ENCODE data around the gene SMIM21. TPM values are rescaled to one million over a fixed set of nuclear protein-coding genes. Genes with fewer than 3 reads are reported as not detected.

Gene SMIM21
- total RNA-seq, 1 donor from 2014 or later, result not detected

DNA sequence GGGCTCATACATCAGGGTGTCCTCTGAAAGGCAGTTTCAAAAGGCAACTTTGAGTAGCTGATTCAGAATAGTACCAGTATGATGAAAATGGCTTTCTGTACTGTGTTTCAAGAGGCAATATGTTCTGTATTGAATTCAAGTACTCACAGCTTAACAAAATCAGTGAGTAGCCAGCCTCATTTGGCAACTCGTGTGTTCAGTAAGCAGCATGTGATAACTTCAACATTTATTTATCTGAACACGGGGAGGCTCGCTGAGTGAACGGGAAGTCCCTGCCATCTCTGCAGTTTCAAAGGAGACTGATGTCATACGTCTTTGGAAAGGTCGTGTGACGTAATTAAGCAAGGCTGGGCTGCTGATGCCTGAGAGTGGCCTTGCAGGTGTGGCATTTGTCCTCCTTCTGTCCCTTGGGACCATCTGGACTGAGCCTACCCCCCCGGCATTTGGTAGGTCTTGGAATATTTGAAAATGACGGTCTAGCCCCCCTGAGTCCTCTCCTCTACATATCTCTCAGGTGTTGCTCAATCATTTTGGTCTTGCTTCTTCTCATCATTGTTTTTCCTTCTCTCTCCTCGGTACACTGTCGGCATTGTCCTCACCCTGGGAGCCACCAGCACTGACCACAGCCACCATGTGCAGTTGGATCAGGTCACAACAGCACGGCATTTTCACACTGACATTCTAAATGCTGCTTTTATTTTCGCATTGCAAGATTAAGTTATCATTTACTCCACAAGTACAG is 62.8 kb downstream of the SMIM21 start:
- no peak overlapping the region for H3K27ac Mint-ChIP-seq
- TF ChIP-seq, protein P1, sequence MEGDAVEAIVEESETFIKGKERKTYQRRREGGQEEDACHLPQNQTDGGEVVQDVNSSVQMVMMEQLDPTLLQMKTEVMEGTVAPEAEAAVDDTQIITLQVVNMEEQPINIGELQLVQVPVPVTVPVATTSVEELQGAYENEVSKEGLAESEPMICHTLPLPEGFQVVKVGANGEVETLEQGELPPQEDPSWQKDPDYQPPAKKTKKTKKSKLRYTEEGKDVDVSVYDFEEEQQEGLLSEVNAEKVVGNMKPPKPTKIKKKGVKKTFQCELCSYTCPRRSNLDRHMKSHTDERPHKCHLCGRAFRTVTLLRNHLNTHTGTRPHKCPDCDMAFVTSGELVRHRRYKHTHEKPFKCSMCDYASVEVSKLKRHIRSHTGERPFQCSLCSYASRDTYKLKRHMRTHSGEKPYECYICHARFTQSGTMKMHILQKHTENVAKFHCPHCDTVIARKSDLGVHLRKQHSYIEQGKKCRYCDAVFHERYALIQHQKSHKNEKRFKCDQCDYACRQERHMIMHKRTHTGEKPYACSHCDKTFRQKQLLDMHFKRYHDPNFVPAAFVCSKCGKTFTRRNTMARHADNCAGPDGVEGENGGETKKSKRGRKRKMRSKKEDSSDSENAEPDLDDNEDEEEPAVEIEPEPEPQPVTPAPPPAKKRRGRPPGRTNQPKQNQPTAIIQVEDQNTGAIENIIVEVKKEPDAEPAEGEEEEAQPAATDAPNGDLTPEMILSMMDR (IDR thresholded peaks at IDR 0.05; ENCODE audit: unreplicated experiment), result no peak
- DNase-seq (ENCODE audit: low spot score in 2 of 2, unreplicated experiment in 2 of 2), result no peak

DNA sequence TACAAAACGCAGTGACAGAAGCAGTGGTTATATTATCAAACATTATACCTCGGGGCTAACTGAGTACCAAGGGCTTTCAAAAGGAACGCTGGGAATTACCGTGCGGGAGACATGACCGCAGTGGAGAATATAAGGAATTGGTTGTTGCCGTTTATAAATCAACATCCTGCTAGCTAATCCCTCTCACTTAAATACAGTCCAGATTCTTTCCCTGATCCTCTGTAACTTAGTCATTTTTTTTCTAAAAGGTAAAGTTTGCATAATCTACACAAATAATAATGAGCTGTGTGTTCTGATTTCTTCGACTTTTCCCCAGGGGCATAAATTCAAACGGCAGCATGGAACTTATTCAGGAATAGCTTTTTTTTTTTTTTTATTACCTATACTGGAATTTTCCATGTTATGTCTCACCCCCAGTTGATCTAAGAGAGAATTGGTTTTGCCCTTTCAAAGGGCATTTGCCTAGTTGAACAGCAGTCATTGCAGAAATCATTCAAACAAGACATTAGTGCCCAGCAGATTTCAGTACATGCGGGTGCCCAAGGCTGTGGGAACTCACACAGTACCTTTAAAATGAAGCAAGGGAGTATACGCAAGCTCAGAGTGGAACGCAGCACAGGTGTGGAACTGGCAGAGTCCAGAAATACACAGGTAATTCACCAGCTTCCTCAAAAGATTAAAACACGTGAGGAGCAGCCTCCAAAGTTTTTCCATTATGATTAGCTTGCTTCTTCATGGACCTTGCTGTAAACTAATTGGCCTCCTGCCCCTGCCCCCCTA is 63.9 kb downstream of the SMIM21 start:
- H3K9me3 Mint-ChIP-seq, result peaks cover 6% of the 10 kb centered on the region
- no peaks in the 10 kb centered on the region for H3K36me3 Mint-ChIP-seq
- H3K4me1 Mint-ChIP-seq, result peaks cover 2% of the 10 kb centered on the region
- H3K4me3 Mint-ChIP-seq, result no peak overlapping the region
- H3K27ac Mint-ChIP-seq, result no peak overlapping the region
- H3K27me3 Mint-ChIP-seq (ENCODE audit: low read depth), result peaks cover 5% of the 10 kb centered on the region
- TF ChIP-seq, protein P1 (IDR thresholded peaks at IDR 0.05; ENCODE audit: unreplicated experiment), result no peak
- no peak for DNase-seq (ENCODE audit: low spot score in 2 of 2, unreplicated experiment in 2 of 2)

More for the DNA sequence above, 62.8 kb downstream of the SMIM21 start:
- H3K9me3 Mint-ChIP-seq, result peaks cover under 1% of the 10 kb centered on the region
- H3K4me1 Mint-ChIP-seq, result peaks cover 2% of the 10 kb centered on the region
- no peaks in the 10 kb centered on the region for H3K36me3 Mint-ChIP-seq
- peaks cover under 1% of the 10 kb centered on the region for H3K27me3 Mint-ChIP-seq (ENCODE audit: low read depth)
- no peak overlapping the region for H3K4me3 Mint-ChIP-seq

DNA sequence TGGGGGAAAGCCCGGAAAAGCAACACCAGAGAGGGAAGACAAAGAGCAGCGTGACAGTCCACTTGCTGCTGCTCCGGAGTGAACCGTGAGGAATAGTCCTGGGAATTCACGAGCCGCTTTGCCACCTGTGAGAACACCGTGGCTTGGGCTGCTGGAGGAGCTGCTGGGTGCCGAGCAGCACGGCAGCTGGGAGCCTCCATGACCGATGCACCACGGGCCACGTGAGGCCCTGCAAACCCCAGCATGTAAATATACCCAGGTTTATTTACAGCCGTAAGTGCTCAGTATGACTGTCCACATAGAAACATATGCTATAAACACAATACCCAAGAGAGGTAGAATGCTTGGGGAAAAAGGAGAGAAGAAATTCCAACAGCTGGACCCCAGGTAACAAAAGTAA is 65.1 kb downstream of the SMIM21 start:
- Mint-ChIP-seq H3K4me1 (peaks cover 2% of the 10 kb centered on the region), H3K36me3 (no peaks in the 10 kb centered on the region), H3K4me3 (no peak overlapping the region), H3K27me3 (ENCODE audit: low read depth) (peaks cover 5% of the 10 kb centered on the region), H3K27ac (no peak overlapping the region), H3K9me3 (peaks cover 8% of the 10 kb centered on the region)
- DNase-seq (ENCODE audit: low spot score in 2 of 2, unreplicated experiment in 2 of 2), result no peak
- TF ChIP-seq, protein P1 (IDR thresholded peaks at IDR 0.05; ENCODE audit: unreplicated experiment), result no peak

DNA sequence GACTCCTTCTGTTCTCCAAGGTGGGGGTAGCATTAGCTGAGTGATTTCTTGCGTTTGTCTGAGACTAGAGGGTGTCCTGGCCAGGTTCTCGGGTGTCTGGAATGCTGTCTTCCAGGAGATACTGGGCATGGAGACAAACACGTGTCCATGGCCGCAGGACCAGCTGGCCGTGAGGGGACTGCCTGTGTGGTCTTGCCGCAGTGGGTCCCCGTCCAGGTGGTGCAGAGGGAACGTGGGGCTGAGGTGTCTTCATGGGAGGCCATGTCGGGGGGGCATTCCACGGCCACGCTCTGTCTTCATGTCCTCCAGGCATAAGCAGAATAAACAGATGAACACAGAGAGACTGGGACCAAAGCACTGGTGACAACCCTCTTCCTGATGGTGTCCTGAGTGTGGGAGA is 66.6 kb downstream of the SMIM21 start:
- DNase-seq (ENCODE audit: low spot score in 2 of 2, unreplicated experiment in 2 of 2), result no peak
- Mint-ChIP-seq H3K27me3 (ENCODE audit: low read depth) (peaks cover 5% of the 10 kb centered on the region), H3K27ac (no peak overlapping the region), H3K36me3 (no peaks in the 10 kb centered on the region), H3K4me3 (no peak overlapping the region), H3K9me3 (peaks cover 16% of the 10 kb centered on the region), H3K4me1 (peaks cover 2% of the 10 kb centered on the region)
- TF ChIP-seq, protein P1 (IDR thresholded peaks at IDR 0.05; ENCODE audit: unreplicated experiment), result no peak

DNA sequence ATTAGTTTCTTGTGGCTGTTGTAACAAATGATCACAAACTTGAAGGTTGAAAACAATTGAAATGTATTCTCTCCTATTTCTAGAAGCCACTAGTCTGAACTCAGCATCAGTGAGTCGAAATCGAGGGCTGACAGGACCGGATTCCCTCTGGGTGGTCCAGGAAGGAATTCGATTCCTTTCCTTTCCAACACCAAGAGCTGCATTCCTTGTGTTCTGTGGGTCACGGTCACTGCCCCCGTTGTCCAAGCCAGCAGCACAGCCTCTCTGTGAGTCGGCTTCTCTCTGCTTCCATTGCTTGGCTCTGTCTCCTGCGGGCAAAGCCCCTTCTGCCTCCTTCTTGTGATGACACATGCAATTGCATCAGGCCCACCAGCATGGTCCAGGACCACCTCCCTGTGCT is 67.3 kb downstream of the SMIM21 start:
- TF ChIP-seq, protein P1 (IDR thresholded peaks at IDR 0.05; ENCODE audit: unreplicated experiment), result no peak
- no peak for DNase-seq (ENCODE audit: low spot score in 2 of 2, unreplicated experiment in 2 of 2)
- peaks cover 22% of the 10 kb centered on the region for H3K9me3 Mint-ChIP-seq
- H3K36me3 Mint-ChIP-seq, result no peaks in the 10 kb centered on the region
- H3K4me1 Mint-ChIP-seq, result no peaks in the 10 kb centered on the region
- no peak overlapping the region for H3K4me3 Mint-ChIP-seq
- peaks cover 5% of the 10 kb centered on the region for H3K27me3 Mint-ChIP-seq (ENCODE audit: low read depth)
- no peak overlapping the region for H3K27ac Mint-ChIP-seq

Other genes with a start within 250 kb of the SMIM21 start
- 47.0 to 52.6 TPM (median 52.1 TPM) in 3 replicates for gene PTGR3, start 218.6 kb downstream of the SMIM21 start, total RNA-seq
- 48.6 to 50.6 TPM (median 50.0 TPM) in 3 replicates for gene TSHZ1, start 216.9 kb downstream of the SMIM21 start, total RNA-seq